RPMI8226 (cell line): ENCODE results near the gene CSRP1.

Source experiments
- DNase-seq: peaks from one replicate; pipeline ENCODE4 v3.0.0-alpha.2; 2015

Gene CSRP1

DNA sequence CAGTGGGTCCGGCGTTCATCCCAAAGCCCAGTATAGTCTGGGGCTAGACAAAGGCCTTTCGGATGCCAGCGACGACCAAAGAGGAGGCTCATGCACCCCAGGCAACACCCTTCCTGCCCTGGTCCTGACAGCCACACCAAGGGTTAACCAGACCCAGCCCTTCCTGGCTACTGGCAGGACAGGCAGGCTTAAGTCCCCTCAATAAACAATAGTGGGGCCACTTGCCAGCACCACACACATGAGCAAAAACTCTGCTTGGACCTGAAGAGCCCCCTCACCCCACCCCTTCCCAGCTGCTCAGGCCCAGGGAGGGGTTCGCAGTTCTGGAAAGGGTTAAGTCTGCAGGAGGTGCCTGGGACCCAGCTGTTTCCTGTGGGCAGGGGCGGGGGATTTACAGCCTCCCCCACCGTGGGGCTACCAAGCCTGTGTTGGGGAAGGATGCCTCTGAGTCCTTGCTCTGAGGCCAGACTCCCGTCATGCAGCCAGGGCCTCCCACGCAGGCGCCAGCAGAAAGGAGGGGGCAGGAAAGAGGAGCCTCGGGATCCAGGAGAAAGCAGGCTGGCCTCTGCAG is 56.1 kb downstream of the CSRP1 start:
- DNase-seq: no peak

DNA sequence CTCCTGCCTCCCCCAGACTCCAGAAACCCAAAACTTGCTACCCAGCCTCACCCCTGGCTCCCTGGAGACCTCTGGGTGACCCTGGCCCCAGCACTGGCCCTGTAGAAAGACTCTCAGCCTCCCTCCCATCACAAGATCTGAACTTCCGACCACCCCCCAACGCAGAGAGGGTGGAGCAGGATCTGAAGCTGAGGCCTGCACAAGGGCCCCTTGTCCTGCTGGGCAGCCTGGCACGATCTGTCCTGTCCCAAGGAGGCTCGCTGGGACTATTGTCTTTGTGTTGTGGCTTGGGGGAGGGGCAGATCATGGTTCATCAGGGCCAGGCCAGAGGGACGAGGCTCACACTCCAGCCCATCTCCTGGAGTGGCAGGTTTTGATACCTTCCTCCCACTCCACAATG is 57.9 kb downstream of the CSRP1 start:
- no peak for DNase-seq

DNA sequence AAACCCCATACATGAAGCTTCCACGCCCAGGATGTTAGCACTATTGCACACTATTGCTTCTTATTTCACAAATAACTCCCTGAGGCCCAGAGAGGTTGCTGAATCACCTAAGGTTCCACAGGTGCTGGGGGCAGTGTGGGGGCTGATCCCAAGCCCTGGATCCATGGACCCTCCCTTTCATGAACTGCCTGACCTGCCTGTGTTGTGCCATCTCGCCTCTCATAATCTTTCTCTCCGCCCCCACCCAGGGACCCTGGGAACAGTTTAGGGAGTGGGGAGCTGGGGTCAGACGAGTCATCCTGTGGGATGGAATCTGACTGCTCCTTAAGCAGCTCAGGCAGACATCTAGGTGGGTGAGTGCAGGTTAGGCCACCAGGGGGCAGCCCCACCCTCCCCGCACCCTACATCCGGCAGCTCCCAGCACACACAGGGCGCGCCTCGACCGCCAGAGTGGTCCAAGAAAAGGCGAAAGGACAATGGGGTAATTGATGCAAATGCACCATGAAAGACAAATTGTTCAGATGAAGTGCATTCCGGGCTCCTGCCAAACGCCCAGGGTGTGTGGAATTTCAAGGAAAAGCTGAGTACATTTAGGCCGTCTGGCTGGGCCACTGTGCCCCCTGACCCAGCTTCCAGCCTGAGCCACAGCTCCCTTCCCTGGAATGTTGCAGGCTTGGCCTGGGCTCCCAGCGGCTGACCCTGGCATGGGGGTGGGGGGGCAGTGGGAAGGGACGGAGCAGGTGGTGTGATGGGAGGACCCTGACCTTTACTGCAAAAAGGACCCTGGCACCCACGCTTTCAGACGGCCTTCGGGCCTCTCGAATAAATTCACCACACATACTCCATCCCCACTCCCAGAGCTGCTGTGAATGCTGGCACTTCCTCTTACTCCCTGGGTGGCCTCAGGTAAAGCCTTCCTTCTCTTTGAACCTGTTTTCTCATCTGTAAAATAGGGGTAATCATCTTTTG is 58.7 kb downstream of the CSRP1 start:
- DNase-seq: peak; percentile 71

DNA sequence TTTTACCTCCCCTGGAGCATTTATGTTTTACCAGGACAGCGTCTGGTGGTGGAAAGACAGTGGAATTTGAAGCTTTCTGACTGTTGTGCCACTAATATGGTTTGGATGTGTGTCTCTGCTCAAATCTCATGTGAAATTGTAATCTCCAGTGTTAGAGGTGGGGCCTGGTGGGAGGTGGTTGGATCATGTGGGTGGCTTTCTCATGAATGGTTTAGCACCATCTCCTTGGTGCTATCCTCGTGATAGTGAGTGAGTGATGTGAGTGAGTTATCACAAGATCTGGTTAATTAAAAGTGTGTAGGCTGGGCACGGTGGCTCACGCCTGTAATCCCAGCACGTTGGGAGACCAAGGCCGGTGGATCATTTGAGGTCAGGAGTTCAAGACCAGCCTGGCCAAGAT is 61.6 kb downstream of the CSRP1 start:
- DNase-seq: no peak

DNA sequence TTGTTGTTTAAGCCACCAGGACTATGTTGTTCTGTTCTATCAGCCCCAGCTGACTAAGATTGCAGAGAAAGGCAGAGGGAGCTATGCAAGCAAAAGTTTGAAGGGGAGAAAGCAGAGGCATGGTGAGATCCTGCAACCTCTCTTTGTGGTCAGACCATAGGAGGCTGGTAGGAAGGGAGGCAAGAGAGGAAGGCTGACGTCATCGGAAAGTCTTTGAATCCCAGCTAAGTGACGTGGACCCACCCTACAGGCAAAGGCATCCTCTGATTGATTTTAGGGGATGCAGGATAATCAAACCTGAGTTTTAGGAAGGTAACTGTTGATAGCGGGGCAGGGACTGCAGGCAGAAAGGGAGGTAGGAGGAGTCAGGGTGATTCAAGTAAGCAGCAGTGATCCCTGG is 62.1 kb downstream of the CSRP1 start:
- no peak for DNase-seq

DNA sequence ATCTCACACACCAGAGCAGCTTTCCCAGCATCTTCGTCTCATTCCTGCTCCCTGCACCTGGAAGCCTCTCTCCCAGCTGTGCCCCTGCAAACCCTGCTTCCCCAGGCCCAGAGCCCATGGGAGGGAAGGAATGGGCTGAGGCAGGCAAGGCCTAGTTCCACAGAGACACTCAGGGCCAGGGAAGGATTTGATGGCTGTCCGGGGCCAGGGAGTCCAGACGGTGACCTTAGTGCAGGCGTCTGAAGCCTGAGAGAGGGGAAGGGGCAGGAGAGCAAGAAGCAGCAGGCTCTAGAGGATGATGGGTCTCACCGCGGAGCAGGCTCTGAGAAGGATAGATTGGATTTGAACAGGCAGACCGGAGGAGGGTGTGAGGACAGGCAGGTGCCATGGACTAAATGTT is 63.2 kb downstream of the CSRP1 start:
- DNase-seq: no peak

DNA sequence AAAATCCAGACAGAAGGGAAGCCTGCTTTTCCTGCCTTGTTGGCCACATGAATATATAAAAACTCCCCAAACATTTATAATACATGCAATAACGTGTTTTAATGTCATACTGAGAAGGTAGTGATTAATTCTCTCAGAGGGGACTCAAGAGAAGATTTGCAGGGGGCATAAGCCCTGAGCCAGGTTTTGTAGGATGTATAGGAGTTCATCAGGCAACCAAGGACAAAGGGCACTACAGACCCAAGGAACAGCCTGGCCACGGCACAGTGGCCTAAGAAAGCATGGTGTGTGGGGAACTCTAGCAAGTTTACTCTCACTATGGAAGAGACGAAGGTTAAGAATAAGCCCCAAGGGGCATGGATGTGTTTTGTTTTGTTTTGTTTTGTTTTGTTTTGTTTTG is 70.0 kb downstream of the CSRP1 start:
- DNase-seq: no peak

DNA sequence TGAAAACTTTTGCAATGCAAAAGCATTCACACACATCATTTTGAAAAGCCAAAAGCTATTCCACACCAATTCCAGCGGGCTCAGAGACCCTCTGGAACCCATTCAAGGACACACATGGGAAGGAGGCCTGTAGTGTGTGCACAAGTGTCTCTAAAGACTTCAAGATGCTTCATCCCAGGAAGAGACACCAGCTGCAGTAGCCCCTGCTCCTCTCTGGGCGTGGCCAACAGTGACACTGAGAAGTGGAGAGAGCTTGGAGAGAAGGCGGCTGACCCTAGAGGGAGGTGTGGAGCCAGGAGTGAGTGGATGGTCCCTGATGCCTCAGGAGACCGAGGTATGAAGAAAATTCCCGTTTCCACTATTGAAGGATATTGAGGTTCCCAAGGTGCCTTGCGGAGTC is 70.5 kb downstream of the CSRP1 start:
- DNase-seq: no peak

DNA sequence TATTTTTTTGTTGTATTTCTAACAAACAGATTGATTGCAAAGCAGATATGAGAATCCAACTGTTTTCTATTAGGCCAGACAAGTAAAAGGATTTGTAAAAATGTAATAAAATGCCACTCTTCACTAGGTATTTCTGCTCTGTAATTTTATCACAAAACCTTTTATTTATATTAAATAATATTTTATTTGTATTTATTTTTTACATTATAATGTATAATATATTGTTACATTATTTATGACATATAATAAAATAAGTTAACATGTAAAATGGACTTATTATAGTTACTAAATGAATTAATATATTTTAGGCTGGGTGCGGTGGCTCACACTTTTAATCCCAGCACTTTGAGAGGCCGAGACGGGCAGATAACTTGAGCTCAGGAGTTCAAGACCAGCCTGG is 72.7 kb downstream of the CSRP1 start:
- no peak for DNase-seq

DNA sequence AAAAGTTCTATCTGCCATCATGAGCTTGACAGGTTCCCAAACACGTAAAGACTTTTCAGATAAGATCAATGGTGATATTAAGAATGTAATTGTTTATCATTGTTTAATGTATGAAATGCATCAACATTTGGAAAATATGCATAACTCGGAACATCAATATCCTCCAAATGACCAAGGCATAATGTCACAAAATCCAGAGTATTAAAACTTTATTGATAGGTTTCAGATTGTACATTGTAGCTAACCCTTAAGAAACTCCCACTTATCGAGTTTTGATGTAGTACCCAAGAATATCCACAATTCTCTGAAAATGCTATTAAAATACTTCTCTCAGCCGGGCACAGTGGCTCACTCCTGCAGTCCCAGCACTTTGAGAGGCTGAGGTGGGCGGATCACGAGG is 73.3 kb downstream of the CSRP1 start:
- no peak for DNase-seq
